HEK293 (cell line): ENCODE results near the gene LEMD1.
A peak's percentile ranks its signal among the peaks of the same experiment; 100 is the strongest.

Source experiments
- GLI2 ChIP-seq: fragments of 450-650 bp; formaldehyde crosslinking; IDR thresholded peaks from 2 replicates; pipeline ENCODE4; 2017; ENCODE audit warnings: missing biosample characterization, missing genetic modification characterization, low read depth, borderline replicate concordance
- KLF1 ChIP-seq: fragments of 450-650 bp; formaldehyde crosslinking; IDR thresholded peaks from 2 replicates; pipeline ENCODE4 v1.5.1; 2016; ENCODE audit warnings: missing biosample characterization, missing genetic modification characterization
- SALL2 ChIP-seq: fragments of 450-650 bp; formaldehyde crosslinking; IDR thresholded peaks from 2 replicates; pipeline ENCODE4 v1.5.0; 2017; ENCODE audit warnings: missing biosample characterization, mild to moderate bottlenecking, missing genetic modification characterization, borderline replicate concordance
- SETDB1 ChIP-seq: IDR thresholded peaks from one replicate; pipeline ENCODE4 v1.6.1; 2017; ENCODE audit warnings: mild to moderate bottlenecking, low read length, moderate library complexity, mixed read lengths; ENCODE audit not compliant: insufficient read length
- WT1 ChIP-seq: fragments of 450-650 bp; formaldehyde crosslinking; IDR thresholded peaks from 2 replicates; pipeline ENCODE4 v1.5.1; 2016; ENCODE audit warnings: missing biosample characterization, missing genetic modification characterization
- ZFP3 ChIP-seq: fragments of 450-650 bp; formaldehyde crosslinking; IDR thresholded peaks from 2 replicates; pipeline ENCODE4 v1.5.1; 2016; ENCODE audit warnings: low read depth, missing biosample characterization, missing genetic modification characterization
- ZFP69B ChIP-seq: fragments of 450-650 bp; formaldehyde crosslinking; IDR thresholded peaks from 2 replicates; pipeline ENCODE4 v1.5.1; 2016; ENCODE audit warnings: missing biosample characterization, missing genetic modification characterization
- ZNF10 ChIP-seq: fragments of 450-650 bp; formaldehyde crosslinking; IDR thresholded peaks from 2 replicates; pipeline ENCODE4 v1.5.1; 2017; ENCODE audit warnings: missing biosample characterization, missing genetic modification characterization
- ZNF335 ChIP-seq: fragments of 450-650 bp; formaldehyde crosslinking; conservative IDR thresholded peaks from 2 replicates; pipeline ENCODE4 v1.5.1; 2016; ENCODE audit warnings: missing biosample characterization, missing genetic modification characterization
- ZNF341 ChIP-seq: fragments of 450-650 bp; formaldehyde crosslinking; IDR thresholded peaks from 2 replicates; pipeline ENCODE4; 2016; ENCODE audit warnings: low read depth, missing biosample characterization, missing genetic modification characterization
- ZNF529 ChIP-seq: fragments of 450-650 bp; formaldehyde crosslinking; IDR thresholded peaks from 2 replicates; pipeline ENCODE4 v1.5.1; 2017; ENCODE audit warnings: missing genetic modification characterization, missing biosample characterization; ENCODE audit not compliant: insufficient replicate concordance
- ZNF530 ChIP-seq: fragments of 450-650 bp; formaldehyde crosslinking; IDR thresholded peaks from 2 replicates; pipeline ENCODE4 v1.5.1; 2016; ENCODE audit warnings: low read depth, missing biosample characterization, missing genetic modification characterization
- ZNF626 ChIP-seq: fragments of 450-650 bp; sonication (Bioruptor Pico); formaldehyde crosslinking; IDR thresholded peaks from 2 replicates; pipeline ENCODE4 v1.5.1; 2018; ENCODE audit warnings: missing biosample characterization, missing genetic modification characterization, inconsistent platforms
- ZNF664 ChIP-seq: fragments of 450-650 bp; formaldehyde crosslinking; IDR thresholded peaks from 2 replicates; pipeline ENCODE4 v1.5.1; 2016; ENCODE audit warnings: missing biosample characterization, missing genetic modification characterization
- ZNF670 ChIP-seq: fragments of 450-650 bp; formaldehyde crosslinking; IDR thresholded peaks from 2 replicates; pipeline ENCODE4 v1.5.1; 2016; ENCODE audit warnings: missing biosample characterization, missing genetic modification characterization, low read depth
- ZNF76 ChIP-seq: fragments of 450-650 bp; formaldehyde crosslinking; IDR thresholded peaks from 2 replicates; pipeline ENCODE4; 2016; ENCODE audit warnings: low read depth, missing biosample characterization, missing genetic modification characterization, borderline replicate concordance
- TF ChIP-seq, protein P1 (sequence below): fragments of 450-650 bp; formaldehyde crosslinking; IDR thresholded peaks from 2 replicates; pipeline ENCODE4 v1.5.1; 2016; ENCODE audit warnings: missing biosample characterization, missing genetic modification characterization, borderline replicate concordance
- TF ChIP-seq, protein P2 (sequence below): fragments of 450-650 bp; formaldehyde crosslinking; IDR thresholded peaks from 2 replicates; pipeline ENCODE4 v1.5.1; 2016; ENCODE audit warnings: missing biosample characterization, missing genetic modification characterization
- TF ChIP-seq, protein P3 (sequence below): fragments of 450-650 bp; formaldehyde crosslinking; IDR thresholded peaks from 2 replicates; pipeline ENCODE4 v1.5.1; 2017; ENCODE audit warnings: missing biosample characterization, missing genetic modification characterization
- TF ChIP-seq, protein P4 (sequence below): fragments of 450-650 bp; formaldehyde crosslinking; optimal IDR thresholded peaks from 2 replicates; pipeline ENCODE3; 2016; ENCODE audit warnings: missing biosample characterization, mild to moderate bottlenecking, missing genetic modification characterization
- TF ChIP-seq, protein P5 (sequence below): fragments of 450-650 bp; formaldehyde crosslinking; IDR thresholded peaks from 2 replicates; pipeline ENCODE4 v1.5.1; 2016; ENCODE audit warnings: missing biosample characterization, missing genetic modification characterization, borderline replicate concordance
- TF ChIP-seq, protein P6 (sequence below): fragments of 450-650 bp; formaldehyde crosslinking; IDR thresholded peaks from 2 replicates; pipeline ENCODE4 v1.5.1; 2016; ENCODE audit warnings: missing biosample characterization, missing genetic modification characterization

The LEMD1 gene

DNA sequence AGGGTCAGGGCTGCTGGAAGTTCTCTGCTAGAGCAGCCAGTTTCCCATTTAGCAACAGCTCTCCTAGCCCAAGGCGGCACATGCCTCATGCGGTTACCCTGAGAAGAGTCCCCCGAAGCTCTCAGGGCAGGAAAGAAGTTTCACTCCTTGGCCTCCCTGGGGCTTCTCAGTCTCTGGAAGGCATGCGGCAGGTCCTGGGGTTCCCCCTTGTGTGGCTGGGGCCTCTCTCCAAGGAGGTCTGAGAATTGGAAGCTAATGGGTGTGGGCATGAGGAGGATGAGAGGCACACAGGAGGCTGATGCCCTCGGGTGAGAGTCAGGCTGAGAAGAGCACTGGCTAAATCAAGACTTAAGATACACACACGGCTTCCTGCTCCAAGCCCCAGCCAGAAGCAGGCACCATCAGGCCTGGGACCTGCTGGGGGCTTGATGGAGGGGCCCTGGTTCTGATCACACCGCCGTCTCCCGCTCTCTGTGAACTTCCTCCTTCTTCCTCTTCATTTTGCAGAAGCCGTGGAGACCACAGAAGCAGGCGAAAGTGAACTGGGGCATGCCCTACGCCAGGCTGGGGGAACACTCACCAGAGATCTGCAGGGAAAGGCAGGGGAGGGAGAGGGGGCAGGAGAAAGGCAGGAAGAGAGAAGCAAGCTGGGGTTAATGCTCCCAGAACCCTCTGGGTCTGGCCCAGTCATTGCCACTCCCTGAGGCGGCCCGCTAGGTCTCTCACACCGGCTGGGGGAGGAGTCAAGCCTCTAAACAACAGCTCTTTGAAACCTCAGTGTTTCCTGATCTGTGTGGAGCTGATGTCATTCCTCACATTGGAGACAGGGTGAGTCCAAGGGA, 18.8 kb upstream of the LEMD1 start (continued):
- TF ChIP-seq, protein P1, sequence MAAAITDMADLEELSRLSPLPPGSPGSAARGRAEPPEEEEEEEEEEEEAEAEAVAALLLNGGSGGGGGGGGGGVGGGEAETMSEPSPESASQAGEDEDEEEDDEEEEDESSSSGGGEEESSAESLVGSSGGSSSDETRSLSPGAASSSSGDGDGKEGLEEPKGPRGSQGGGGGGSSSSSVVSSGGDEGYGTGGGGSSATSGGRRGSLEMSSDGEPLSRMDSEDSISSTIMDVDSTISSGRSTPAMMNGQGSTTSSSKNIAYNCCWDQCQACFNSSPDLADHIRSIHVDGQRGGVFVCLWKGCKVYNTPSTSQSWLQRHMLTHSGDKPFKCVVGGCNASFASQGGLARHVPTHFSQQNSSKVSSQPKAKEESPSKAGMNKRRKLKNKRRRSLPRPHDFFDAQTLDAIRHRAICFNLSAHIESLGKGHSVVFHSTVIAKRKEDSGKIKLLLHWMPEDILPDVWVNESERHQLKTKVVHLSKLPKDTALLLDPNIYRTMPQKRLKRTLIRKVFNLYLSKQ (tag by site-specific recombination), result no peak
- TF ChIP-seq, protein P2, sequence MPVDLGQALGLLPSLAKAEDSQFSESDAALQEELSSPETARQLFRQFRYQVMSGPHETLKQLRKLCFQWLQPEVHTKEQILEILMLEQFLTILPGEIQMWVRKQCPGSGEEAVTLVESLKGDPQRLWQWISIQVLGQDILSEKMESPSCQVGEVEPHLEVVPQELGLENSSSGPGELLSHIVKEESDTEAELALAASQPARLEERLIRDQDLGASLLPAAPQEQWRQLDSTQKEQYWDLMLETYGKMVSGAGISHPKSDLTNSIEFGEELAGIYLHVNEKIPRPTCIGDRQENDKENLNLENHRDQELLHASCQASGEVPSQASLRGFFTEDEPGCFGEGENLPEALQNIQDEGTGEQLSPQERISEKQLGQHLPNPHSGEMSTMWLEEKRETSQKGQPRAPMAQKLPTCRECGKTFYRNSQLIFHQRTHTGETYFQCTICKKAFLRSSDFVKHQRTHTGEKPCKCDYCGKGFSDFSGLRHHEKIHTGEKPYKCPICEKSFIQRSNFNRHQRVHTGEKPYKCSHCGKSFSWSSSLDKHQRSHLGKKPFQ (tag by site-specific recombination), result no peak
- TF ChIP-seq, protein P3, sequence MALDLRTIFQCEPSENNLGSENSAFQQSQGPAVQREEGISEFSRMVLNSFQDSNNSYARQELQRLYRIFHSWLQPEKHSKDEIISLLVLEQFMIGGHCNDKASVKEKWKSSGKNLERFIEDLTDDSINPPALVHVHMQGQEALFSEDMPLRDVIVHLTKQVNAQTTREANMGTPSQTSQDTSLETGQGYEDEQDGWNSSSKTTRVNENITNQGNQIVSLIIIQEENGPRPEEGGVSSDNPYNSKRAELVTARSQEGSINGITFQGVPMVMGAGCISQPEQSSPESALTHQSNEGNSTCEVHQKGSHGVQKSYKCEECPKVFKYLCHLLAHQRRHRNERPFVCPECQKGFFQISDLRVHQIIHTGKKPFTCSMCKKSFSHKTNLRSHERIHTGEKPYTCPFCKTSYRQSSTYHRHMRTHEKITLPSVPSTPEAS (tag by site-specific recombination), result no peak
- TF ChIP-seq ZNF670 (tag by site-specific recombination) (no peak), ZNF76 (peak; percentile 71; the same call in 1 of the 2 replicates), ZNF10 (tag by site-specific recombination) (no peak), ZNF335 (tag by site-specific recombination) (peak; percentile 52; the same call in 1 of the 2 replicates), ZNF529 (tag by site-specific recombination) (no peak), SETDB1 (no peak), ZFP3 (tag by site-specific recombination) (no peak), KLF1 (tag by site-specific recombination) (no peak), ZNF664 (tag by site-specific recombination) (no peak), ZNF341 (peak; percentile 81), SALL2 (no peak), ZNF626 (no peak), GLI2 (tag by site-specific recombination) (no peak), ZFP69B (no peak), ZNF530 (no peak), WT1 (tag by site-specific recombination) (no peak)
- TF ChIP-seq, protein P4, sequence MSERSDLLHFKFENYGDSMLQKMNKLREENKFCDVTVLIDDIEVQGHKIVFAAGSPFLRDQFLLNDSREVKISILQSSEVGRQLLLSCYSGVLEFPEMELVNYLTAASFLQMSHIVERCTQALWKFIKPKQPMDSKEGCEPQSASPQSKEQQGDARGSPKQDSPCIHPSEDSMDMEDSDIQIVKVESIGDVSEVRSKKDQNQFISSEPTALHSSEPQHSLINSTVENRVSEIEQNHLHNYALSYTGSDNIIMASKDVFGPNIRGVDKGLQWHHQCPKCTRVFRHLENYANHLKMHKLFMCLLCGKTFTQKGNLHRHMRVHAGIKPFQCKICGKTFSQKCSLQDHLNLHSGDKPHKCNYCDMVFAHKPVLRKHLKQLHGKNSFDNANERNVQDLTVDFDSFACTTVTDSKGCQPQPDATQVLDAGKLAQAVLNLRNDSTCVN, result no peak
- TF ChIP-seq, protein P5, sequence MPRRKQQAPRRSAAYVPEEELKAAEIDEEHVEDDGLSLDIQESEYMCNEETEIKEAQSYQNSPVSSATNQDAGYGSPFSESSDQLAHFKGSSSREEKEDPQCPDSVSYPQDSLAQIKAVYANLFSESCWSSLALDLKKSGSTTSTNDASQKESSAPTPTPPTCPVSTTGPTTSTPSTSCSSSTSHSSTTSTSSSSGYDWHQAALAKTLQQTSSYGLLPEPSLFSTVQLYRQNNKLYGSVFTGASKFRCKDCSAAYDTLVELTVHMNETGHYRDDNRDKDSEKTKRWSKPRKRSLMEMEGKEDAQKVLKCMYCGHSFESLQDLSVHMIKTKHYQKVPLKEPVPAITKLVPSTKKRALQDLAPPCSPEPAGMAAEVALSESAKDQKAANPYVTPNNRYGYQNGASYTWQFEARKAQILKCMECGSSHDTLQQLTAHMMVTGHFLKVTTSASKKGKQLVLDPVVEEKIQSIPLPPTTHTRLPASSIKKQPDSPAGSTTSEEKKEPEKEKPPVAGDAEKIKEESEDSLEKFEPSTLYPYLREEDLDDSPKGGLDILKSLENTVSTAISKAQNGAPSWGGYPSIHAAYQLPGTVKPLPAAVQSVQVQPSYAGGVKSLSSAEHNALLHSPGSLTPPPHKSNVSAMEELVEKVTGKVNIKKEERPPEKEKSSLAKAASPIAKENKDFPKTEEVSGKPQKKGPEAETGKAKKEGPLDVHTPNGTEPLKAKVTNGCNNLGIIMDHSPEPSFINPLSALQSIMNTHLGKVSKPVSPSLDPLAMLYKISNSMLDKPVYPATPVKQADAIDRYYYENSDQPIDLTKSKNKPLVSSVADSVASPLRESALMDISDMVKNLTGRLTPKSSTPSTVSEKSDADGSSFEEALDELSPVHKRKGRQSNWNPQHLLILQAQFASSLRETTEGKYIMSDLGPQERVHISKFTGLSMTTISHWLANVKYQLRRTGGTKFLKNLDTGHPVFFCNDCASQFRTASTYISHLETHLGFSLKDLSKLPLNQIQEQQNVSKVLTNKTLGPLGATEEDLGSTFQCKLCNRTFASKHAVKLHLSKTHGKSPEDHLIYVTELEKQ (tag by site-specific recombination), result no peak
- TF ChIP-seq, protein P6, sequence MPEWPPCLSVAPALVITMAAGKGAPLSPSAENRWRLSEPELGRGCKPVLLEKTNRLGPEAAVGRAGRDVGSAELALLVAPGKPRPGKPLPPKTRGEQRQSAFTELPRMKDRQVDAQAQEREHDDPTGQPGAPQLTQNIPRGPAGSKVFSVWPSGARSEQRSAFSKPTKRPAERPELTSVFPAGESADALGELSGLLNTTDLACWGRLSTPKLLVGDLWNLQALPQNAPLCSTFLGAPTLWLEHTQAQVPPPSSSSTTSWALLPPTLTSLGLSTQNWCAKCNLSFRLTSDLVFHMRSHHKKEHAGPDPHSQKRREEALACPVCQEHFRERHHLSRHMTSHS (tag by site-specific recombination), result no peak
